Measurements from ENCODE around the gene RASAL3.

The RASAL3 gene

DNA sequence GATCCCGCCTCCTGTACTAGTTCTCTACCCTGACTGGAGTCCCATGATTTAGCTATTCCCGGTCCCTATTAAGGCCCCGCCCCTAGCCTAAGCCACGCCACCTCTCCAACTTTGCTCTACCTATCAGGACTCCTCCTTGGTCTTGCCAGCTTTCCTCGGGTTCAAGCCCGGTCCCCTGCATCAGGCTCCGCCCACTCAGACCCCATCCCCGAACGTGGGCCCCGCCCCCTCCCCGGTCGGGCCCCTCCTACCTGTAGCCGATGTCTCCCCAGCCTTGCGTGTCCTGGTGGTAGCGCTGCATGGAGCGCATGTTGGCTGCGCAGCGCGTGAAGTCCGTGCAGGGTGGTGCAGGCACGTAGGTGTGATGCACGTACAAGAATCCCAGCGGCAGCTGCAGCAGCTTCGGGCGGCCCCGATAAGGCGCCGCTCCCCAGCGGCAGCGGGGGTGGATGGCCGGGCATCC is 7.3 kb upstream of the RASAL3 start:
- no peak for DNase-seq

DNA sequence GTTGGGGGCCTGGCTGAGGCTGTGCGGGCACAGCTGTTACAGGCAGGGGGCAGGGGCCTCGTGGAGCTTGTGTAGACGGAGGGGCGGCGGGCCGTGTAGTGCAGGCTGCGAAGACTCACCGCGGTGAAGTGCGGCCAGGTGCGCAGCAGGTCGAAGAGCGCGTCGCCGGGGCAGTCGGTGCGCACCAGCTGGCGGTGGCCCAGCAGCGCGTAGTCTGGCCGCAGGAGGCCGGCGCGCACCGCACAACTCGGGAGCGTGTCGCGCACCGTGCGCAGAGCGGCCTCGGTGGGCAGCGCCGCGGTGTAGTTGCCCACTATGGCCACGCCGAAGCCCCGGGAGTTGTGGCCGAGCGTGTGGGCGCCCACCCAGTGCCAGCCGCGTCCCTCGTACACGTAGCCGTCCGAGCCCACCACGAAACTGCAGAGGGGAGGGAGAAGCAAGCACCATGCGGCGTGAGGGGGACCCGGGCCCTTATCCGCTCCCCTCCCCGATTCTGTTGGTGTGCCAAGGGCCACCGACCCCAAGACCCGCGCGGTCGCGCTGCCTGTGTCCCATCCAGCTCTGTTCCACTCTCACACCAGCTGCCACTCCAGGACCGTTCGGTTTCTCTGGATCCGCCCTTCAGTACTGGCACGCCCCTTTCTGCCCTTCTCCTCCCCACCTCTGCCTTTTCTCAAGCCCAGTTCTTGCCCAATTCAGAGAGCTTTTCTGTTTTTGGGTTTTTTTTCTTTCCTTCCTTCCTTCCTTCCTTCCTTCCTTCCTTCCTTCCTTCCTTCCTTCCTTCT is 5.4 kb upstream of the RASAL3 start:
- no peak for DNase-seq

DNA sequence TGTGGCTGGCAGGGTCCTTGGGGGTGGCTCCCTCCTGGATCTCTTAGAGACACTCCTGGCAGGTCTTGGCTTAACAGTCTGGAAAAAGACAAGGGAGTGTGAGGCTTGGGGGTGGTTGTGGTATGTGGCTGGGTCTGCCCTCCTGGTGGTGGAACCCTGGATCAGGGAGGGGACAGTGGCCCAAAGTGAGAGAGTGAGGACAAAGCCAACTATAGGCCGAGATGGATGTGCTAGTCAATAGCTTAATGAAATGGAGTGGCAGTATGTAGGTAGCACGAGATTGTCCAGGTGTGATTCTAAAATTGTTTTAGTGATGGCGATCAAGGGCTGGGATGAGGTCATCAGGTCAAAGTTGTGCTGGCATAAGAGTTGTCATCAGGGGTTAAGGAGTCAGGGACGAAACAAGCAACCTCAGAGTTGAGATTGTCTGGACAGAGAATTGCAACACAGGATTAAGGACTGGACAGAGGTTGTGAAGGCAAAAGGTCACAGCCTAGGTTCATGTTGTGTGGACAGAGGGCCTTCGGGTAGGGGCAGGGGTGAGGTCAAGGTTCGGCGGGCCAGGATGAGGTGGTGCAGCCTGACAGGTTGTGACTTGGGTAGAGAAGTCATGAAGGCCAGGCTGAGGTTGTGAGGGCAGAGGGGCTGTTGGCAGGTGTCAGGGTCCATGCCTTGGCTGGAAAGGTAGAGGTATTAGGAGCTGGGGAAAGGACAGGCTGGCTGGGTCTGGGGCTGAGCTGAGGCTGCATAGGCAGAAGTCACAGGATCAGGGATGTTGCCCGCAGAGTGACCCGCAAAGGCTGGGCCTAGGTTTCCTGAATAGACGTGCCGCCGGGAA is 4.5 kb upstream of the RASAL3 start:
- no peak for DNase-seq

DNA sequence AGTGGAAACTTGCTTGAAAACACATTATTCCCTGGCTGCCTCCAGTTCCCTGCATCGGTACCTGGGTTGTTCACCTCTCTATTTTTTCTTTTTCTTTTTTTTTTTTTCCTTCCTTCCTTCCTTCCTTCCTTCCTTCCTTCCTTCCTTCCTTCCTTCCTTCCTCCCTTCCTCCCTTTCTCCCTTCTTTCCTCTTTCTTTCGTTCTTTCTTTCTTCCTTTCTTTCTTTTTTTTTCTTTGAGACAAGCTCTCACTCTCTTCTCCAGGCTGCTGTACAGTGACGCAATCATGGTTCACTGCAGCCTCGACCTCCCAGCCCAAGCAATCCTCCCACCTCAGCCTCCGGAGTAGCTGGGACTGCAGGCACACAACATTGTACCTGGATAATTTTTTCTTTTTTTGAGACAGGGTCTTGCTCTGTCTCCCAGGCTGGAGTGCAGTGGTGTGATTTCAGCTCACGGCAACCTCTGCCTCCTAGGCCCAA is 3.4 kb upstream of the RASAL3 start:
- DNase-seq, result no peak

DNA sequence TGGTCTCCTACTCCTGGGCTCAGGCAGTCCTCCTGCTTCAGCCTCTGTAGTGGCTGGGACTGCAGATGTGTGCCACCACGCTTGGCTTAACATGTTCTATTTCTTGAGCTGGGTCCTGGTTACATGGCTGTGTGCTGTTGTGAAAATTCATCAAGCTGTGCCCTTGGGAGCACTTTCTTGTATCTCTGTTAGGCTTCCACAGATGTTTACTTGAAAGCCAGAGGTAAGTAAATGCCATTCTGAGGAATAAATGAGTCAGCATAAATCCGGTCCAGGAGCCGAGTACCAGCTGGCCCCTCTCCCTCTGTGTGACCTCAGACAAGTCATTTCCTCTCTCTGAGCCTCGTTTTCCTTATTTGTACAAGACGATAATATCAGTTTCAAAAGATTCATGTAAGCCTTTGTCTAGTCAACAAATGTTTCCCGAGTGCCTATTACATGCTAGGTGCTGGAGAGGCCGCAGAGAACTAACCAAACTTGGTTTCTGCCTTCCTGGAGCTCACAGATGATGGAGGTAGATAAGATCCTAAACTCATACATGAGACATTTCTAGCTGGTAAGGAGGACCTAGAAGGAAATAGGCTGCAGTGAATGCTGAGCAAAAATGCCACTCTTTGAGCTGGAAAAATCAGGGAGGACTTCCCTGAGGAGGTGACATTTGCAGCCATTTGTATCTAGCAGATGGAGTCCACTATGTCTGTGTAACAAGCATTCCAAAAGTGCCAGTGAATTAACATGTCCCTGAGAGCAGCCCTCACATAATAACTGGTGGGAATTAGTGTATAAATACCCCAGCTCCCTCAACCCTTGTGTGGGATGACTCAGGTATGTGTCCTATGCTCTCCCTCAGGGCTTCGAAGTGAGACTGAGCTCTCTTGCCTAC is 2.7 kb upstream of the RASAL3 start:
- DNase-seq, result no peak

DNA sequence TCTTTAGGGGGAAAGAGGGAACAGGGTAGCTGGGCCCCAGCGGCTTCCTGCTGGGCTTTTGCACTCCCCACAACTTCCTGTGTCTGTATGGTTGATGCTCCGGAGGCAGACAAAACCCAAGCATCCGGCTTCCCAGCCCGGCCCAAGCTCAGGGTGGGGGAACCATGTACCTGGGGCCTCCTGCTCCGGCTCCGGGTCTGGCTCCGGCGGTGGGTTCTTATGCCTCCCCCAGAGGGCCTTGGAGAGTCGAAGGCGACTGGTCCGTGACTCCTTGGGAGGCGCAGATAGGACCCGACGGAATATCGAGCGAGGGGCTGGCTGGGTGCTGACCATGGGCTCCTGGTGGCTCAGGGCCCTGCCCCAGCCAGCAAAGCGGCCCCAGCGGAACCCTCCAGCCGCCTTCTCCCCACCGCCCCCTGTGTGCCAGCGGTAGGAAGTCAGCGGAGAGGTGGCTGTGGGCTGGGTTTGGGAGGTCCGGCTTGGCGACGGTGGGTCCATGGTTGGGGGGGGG is 428 bp downstream of the RASAL3 start:
- no peak for DNase-seq

DNA sequence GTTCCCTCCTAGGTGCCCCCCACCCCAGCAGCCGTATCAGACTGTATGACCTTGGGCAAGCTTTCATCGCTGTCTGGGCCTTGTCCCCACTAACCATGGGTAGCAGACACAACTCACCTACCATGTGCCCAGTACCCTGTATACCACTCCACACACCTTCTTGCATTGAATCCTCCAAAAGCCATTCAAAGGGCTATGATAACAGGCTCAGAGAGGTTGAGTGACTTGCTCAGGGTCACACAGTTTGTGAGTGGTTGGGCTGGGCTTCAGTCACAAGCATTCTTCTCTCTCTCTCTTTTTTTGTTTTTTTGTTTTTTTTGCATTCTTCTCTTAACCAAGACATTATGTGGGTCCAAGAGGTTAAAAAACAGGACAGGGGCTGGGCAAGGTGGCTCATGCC is 2.6 kb downstream of the RASAL3 start:
- DNase-seq, result no peak

DNA sequence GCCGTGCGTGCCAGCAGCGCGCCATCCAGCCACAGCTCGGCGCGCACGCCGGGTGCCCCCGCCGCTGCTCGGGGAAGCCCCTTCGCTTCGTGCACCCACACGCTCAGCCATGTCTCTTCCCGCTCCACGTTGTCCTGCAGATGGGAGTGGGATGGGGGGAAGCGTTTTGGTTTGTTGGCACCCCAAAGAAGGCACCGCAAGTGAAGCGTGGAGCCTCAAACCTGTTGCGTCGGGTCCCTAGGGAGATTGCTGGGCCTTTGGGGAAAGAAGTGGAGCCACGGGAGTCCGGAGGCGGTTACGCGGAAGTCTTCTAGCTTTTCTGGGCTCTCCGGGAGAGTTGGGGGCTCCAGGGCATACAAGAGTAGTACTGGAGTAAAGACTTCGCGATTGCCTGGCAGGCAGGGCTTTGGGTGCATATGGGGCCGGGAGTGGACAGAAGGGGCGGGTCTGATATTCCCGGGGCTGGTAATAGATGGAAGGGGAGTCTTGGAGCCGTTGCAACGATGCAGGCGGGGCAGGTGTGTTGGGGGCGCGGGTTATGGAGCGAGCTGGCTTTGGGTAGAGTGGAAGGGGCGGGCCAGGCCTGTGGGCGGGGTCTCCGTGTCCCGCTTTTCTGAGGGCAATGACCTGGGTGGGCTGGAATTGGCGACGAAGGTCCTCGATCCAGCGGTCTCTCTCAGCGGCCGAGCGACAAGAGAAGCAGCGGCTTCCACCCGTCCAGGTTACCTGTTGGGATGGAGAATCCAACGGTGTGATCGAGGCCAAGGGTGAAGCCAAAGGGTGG is 6.5 kb downstream of the RASAL3 start:
- no peak for DNase-seq

DNA sequence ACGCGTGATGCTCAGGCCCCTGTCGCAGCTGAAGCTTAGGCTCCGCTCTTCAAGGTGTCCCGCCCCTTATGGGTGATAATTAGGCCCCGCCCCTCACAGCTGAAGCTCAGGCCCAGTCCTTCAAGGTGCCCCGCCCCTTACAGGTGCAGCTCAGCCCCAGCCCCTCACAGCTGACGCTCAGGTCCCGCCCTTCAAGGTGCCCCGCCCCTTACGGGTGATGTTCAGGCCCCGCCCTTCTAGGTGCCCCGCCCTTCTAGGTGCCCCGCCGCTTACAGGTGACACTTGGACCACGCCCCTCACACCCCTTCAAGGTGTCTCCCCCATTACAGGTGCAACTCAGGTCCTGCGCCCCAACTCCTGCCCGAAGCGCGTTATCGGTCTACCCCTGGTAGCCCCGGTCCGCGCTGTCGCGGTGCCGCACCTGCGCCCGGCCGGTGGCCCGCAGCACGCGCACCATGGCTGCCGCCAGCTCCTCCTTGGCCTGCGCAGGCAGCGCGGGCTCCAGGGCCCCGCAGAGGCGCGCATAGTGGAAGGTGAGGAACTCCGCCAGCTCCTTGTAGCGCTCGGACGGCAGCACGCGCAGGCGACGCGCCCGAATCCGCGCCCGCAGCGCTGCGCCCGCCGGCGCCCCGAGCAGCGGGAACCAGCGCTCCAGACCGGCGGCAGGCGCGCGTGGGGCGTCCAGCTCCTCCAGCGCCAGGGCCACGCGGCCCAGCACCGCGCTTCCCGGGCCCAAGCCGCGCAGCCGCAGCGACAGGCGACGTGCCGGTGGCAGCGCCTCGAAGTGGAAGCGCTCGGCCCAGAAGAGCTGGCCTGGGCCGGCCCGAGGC is 7.3 kb downstream of the RASAL3 start:
- DNase-seq, result no peak

DNA sequence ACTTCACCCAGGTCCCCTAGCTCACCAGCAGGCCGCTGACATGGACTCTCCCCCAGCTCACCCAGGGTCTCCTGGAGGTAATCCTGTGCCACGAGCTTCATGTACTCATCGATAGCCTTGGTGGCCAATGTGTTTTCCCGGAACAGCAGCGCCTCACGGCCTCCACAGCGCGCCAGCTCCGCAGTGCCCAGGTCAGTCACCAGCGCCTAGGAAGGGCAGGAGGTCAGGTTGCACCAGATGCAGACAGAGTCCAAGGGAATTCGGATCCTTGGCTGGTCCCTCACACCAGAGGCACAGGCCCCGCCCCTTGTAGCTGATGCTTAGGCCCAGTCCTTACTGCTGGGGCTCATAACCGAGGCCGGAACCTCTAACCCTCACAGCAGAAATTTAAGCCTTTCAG is 7.9 kb downstream of the RASAL3 start:
- DNase-seq, result no peak

DNA sequence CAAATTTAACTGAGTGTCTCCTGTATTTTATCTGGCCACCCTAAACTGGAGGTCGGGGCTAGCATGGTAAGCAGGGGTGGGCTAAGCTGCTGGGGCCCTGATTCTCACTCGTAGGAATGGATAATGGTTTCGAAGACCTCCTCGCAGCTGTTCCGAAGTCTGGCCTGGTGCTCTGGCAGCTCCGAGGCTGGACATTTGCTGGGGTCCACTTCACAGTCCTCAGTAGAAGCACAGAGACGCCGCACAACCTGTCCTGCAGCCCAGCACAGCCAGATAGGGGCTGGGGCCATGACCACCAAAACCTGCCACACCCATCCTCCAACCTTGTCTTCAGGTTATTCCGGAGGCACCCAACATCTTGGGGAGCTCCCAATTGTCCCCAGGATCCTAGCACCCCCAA is 8.3 kb downstream of the RASAL3 start:
- DNase-seq, result no peak

DNA sequence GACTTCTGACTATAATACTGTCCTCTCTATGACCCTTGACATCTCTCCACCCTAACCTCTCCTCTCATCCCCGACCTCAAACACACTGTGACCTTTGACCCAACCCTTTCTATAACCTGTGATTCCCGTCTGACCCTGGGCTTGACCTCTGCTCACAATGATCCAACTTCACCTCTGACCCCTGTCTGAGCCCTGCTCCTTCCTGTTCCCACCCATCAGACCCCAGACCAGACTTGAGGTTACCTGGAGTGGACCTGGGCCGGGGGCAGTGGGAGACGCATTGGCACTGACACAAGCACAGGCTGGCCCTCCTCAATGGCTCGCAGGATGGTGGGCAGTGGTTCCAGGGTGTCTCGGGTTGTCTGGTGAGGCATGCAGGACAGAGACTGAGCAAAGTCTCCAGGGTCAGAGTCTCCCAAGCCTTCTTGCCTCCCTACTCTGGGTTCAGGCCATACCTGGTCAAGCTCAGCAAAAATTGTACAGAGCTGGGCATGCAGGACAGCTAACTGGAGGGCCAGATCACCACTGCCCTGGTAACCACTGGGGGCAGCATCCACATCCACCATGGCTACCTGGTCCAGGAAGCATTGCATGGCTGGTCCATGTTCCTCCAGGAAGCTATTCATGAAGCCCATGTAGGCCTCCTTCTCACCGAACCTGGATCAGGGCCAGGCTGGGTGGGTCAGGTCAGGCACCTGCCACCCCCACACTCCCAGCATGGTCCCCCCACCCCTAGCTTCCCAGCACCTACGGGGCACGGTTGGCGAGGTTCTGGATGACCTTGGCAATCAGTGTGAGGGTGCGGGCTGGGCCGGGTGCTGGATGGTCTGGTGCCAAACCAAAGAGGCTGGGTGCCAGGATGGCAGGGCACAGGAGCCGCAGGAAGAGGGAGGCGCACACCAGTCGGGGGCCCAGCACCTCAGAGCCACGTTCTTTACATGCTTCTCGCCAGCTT is 10.2 kb downstream of the RASAL3 start:
- no peak for DNase-seq

DNA sequence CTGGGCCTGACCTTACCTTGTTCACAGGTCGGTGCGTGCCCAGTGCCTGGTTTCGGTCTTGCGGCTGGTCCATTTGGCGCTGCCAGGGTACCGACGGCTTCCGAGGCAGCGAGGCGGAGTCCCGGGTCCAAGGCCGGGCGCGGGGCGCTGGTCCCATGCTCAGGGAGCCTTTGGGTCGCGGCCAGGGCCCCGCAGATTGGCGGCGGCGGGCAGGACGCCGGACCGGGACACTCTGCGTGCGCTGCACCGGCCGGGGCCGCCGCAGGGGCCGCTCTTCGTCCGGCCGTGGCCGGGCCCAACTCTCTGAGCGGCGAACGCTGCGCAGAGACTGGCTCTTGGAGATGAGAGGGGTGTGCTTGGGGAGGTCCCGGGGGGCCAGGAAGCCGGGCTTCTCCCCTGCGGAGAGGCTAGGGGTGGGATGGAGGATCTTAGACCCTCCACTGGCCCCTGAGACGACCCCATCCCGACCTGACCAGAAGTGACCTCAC is 11.2 kb downstream of the RASAL3 start:
- no peak for DNase-seq

DNA sequence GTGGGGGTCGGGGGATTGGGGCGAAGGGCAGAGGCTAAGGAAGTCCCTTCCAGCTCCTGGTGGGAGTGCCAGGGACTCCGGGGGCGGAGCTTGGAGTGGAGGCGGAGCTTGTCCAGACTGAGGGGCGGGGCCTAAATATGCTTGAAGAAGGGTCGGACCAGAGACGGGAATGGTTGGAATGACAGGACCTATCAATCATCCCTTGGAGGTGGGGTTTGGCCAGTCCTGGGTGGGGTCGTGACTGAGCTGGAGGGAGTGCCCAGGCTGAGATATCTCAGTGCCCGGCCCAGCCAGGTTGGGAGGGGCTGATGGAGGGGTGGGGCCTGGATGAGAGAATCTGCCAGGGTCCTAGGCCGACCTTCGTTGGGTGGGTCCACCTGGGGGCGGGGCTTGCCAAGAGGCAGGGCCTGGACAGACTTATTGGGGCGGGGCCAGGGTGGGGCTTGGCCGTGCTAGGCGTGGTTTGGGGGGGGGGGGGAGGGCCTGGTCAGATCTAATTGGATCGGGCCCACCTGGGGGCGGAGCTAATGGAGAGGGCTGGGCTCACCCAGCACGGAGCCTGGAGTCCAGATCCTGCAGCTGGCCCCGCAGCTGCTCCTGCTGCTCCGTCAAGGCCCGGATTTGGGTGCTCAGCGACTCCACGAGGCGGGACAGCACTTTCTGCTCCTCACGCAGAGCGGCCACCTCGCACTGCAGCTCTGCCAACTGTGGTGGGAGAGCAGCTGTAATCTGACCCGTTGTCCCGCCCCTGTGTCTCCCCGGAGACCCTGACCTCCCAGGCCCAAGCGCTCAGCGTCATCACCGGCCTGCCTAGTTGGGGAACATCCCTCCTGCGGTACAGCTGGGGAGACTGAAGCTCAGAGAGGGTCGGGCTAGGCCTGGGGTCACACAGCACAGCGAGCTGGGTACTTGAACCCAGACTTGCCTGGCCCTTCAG is 12.0 kb downstream of the RASAL3 start:
- no peak for DNase-seq

DNA sequence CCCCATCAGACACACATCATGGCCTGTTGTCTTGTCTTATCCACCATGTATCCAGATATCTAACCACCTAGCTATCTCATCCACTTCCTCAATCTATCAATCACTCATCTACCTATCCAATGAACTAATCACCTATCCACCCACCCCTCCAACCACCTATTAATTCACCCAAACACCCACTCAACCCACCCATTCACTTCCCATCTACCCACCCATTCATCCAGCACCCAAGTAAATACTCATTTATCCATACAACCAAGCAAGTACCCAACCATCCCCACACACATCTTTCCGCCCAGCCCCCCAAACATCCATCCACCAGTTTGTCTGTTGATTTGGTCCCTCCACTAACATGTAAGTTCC is 13.8 kb downstream of the RASAL3 start:
- no peak for DNase-seq

DNA sequence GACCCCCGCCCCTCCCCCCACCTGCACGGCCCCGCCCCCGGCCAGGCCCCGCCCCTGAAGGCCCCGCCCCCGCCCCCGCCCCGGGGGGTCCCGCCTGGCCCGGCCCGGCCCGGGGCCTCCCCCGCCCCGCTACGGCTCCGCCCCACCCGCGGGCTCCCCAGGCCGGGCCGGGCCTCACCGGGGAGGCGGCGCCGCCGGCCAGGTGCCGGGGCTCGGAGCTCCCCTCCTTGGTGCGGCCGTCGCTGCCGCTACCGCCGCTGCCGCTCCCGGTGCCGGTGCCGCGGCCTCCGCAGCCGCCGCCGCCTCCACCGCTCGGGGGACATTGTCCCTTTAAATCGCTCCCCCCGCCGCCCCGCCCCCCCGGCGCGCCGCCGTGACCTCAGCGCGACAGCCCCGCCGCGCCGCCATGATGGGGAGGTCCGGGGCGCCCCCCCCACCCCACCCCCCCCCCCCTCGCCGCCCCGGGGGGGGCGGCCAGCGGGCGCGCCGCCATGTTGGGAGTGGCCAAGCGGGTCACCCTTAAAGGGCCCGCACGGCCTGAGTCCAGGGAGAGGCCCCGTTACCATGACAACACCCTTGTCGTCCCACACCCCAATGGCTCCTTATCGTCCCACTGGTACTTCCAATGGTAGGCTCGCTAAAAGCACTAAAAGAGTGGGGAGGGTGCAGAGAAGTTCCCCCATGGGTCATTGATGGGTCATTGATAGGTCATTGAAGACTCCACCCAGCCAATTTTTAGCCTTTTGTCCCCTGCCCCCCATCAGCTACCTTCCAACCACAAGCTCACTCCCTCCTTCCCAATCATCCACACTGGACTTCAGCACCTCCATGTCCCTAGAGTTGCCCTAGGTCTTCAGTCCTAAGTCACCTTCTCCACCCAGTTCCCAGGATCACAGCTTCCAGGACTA is 14.5 kb downstream of the RASAL3 start, which contains the start of gene WIZ:
Gene WIZ, minus strand, starts transcription at position 337 of the 908 bp plus-strand sequence. CDS start 1,649 bp downstream, outside the sequence.
- DNase-seq, result peak; percentile 44

All from COR-L47 (cell line).